Cardiac ventricle fibroblast (primary cell): ENCODE results near the gene BANK1. TPM values are rescaled to one million over a fixed set of nuclear protein-coding genes. Genes with fewer than 3 reads are reported as not detected.

Source experiments
- total RNA-seq: library from RNA; depleted of rRNA; stranded (reverse); fragments of >200 nt; gene quantifications from 2 replicates; pipeline ENCODE4 v1.2.3, GENCODE V29; 2015

BANK1 gene, protein sequence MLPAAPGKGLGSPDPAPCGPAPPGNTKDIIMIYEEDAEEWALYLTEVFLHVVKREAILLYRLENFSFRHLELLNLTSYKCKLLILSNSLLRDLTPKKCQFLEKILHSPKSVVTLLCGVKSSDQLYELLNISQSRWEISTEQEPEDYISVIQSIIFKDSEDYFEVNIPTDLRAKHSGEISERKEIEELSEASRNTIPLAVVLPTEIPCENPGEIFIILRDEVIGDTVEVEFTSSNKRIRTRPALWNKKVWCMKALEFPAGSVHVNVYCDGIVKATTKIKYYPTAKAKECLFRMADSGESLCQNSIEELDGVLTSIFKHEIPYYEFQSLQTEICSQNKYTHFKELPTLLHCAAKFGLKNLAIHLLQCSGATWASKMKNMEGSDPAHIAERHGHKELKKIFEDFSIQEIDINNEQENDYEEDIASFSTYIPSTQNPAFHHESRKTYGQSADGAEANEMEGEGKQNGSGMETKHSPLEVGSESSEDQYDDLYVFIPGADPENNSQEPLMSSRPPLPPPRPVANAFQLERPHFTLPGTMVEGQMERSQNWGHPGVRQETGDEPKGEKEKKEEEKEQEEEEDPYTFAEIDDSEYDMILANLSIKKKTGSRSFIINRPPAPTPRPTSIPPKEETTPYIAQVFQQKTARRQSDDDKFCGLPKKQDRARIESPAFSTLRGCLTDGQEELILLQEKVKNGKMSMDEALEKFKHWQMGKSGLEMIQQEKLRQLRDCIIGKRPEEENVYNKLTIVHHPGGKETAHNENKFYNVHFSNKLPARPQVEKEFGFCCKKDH
- 0.05 and 0.06 TPM in 2 replicates for total RNA-seq

DNA sequence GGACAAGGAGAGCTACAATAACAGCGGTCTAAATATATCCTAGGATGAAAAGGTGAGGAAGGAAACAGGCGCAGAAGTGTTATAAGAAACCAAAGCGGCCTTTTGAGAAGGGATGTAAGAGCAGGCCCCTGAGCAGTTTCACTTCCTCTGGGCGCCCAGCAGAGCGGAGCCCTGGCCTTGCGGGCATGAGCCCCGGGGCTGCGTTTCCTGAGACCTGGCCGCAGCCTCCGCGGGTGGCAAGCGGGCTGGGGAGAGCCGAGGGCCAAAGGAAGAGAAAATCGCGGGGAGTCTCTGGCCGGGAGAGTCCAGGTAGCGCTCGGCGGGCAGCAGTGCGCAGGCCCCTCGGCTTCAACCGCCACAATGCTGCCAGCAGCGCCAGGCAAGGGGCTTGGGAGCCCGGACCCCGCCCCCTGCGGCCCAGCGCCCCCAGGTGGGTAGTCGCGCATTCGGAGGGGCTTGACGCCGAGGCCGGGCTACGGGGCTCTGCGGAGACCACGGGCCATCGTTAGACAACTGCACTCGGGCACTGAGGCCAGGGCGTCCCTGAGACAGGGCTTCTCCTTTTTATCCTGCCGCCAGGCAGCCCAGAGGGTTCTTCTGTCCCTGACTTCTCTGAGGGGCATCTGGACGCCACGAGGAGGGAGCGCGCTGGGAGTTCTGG lies at the start of gene BANK1:
Gene BANK1, plus strand, starts transcription at position 210 of the 661 bp plus-strand sequence. Its CDS starts 151 bp downstream, at position 361.

